WI38 (cell line): Measurements from ENCODE around the gene NUDT9.

Source experiments
- H3K4me3 ChIP-seq: 2 replicates; pipeline ENCODE4 v1.5.1; 2011; ENCODE audit warnings: low read depth, mild to moderate bottlenecking, control low read depth, low read length
- TF ChIP-seq, protein P1 (sequence below): IDR thresholded peaks from 2 replicates; pipeline ENCODE4 v1.5.1; 2012; ENCODE audit warnings: low read depth, mild to moderate bottlenecking, control low read depth, low read length

Gene NUDT9

DNA sequence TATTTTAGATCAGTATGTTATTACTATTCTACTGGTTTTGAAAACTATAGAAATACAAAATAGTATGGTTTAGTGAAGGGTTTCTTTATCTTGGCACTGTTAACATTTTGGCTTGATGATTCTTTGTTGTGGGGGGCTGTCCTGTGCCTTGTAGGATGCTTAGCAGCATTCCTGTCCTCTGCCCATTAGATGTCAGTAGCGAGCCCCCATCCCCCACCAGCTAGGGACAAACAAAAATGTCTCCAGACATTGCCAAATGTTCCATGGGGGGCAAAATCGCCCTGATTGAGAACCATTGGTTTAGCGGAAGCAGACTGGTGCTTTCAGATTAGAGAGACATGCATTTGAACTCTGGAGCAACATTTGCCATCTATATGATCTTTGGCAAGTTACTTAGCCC lies 83.5 kb downstream of the NUDT9 start:
- TF ChIP-seq, protein P1, sequence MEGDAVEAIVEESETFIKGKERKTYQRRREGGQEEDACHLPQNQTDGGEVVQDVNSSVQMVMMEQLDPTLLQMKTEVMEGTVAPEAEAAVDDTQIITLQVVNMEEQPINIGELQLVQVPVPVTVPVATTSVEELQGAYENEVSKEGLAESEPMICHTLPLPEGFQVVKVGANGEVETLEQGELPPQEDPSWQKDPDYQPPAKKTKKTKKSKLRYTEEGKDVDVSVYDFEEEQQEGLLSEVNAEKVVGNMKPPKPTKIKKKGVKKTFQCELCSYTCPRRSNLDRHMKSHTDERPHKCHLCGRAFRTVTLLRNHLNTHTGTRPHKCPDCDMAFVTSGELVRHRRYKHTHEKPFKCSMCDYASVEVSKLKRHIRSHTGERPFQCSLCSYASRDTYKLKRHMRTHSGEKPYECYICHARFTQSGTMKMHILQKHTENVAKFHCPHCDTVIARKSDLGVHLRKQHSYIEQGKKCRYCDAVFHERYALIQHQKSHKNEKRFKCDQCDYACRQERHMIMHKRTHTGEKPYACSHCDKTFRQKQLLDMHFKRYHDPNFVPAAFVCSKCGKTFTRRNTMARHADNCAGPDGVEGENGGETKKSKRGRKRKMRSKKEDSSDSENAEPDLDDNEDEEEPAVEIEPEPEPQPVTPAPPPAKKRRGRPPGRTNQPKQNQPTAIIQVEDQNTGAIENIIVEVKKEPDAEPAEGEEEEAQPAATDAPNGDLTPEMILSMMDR = no peak
- H3K4me3 ChIP-seq = no peak overlapping the region

DNA sequence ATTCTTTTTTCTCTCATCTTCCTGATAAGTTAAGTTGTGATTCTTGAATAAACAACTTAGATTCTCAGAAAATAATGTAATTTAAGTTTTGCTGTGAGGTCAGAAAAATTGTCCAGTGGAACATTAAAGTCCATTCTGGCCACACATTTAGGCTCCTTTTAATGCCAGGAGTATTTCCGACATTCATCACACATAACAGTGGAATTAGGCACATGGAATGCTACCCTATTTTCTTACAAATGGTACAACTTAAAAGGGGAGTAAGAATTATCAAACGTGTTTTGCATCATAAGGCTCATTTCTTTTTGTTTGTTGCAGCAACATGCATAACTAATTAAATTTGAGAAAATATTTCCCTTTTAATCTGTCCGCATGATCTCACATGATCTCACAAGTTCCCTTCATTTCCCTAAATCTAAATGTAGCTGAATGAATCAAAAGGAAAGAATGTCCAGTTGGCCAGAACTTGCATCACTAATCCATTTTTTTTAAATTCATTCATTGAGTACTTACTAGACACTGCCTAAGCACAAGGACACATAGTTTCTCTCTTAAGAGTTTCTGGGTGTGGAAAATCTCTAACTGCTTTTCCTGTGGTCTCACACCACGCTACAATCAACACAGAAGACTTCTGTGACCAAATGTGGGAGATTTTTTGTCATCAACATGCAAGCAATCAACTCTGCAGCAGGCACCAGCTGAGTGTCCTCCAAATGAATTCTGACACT lies 84.8 kb downstream of the NUDT9 start:
- no peak overlapping the region for H3K4me3 ChIP-seq
- TF ChIP-seq, protein P1 = no peak
